HepG2 (cell line): ENCODE data around the gene CTNNBL1. TPM values are rescaled to one million over a fixed set of nuclear protein-coding genes. Genes with fewer than 3 reads are reported as not detected.

Source experiments
- ATF4 ChIP-seq, 2 experiments: fragments of 450-650 bp in 1 of 2; sonication (generic) in 1 of 2; formaldehyde crosslinking; IDR thresholded peaks; 2 replicates each; pipeline versions ENCODE4 v1.5.0 to v1.8.0; 2020 to 2022; ENCODE audit warnings: mild to moderate bottlenecking in 1 of 2, missing genetic modification reagents in 1 of 2
- KLF16 ChIP-seq, 2 experiments: sonication (generic) in 1 of 2; formaldehyde crosslinking in 1 of 2; IDR thresholded peaks; 2 replicates each; pipeline versions ENCODE4 v1.6.1 to v1.8.0; 2016 to 2023; ENCODE audit warnings: missing genetic modification reagents in 2 of 2, missing compliant biosample characterization in 1 of 2
- MLLT10 ChIP-seq: sonication (generic); formaldehyde crosslinking; IDR thresholded peaks from 2 replicates; pipeline ENCODE4 v1.4.0; 2020; ENCODE audit warnings: missing genetic modification reagents
- PHF21A ChIP-seq: sonication (generic); formaldehyde crosslinking; IDR thresholded peaks from 2 replicates; pipeline ENCODE4 v1.5.0; 2020; ENCODE audit warnings: mild to moderate bottlenecking, missing genetic modification reagents
- PHF5A ChIP-seq: IDR thresholded peaks from one replicate; pipeline ENCODE4 v1.6.1; 2018; ENCODE audit warnings: low read depth, missing genetic modification reagents; ENCODE audit not compliant: unreplicated experiment
- PHF8 ChIP-seq: sonication (generic); formaldehyde crosslinking; IDR thresholded peaks from 2 replicates; pipeline ENCODE4 v1.5.0; 2020; ENCODE audit warnings: missing genetic modification reagents
- POGZ ChIP-seq: sonication (generic); formaldehyde crosslinking; IDR thresholded peaks from 2 replicates; pipeline ENCODE4 v1.4.0; 2020; ENCODE audit warnings: mild to moderate bottlenecking, missing genetic modification reagents
- POLR2AphosphoS2 ChIP-seq: IDR thresholded peaks from 2 replicates; pipeline ENCODE4 v1.6.1; 2011; ENCODE audit warnings: low read depth, low read length, improper control_type of control experiment
- PRMT3 ChIP-seq: sonication (generic); formaldehyde crosslinking; IDR thresholded peaks from 2 replicates; pipeline ENCODE4 v1.8.1; 2022; ENCODE audit warnings: low read depth, mild to moderate bottlenecking, moderate library complexity, missing genetic modification reagents, borderline replicate concordance
- RFX3 ChIP-seq: IDR thresholded peaks from 2 replicates; pipeline ENCODE4 v1.6.1; 2016; ENCODE audit warnings: missing biosample characterization, missing genetic modification reagents
- TEF ChIP-seq: sonication (generic); formaldehyde crosslinking; IDR thresholded peaks from 2 replicates; pipeline ENCODE4 v1.5.0; 2020; ENCODE audit warnings: missing genetic modification reagents
- ZBTB1 ChIP-seq: sonication (generic); formaldehyde crosslinking; IDR thresholded peaks from 2 replicates; pipeline ENCODE4 v1.4.0; 2020; ENCODE audit warnings: missing genetic modification reagents, borderline replicate concordance
- ZNF207 ChIP-seq: fragments of 450-650 bp; IDR thresholded peaks from 2 replicates; pipeline ENCODE4 v1.6.1; 2016; ENCODE audit warnings: antibody characterized with exemption, borderline replicate concordance
- ZNF441 ChIP-seq: sonication (generic); formaldehyde crosslinking; IDR thresholded peaks from 2 replicates; pipeline ENCODE4 v1.7.0; 2021; ENCODE audit warnings: missing genetic modification reagents, borderline replicate concordance
- ZNF468 ChIP-seq: sonication (generic); formaldehyde crosslinking; IDR thresholded peaks from 2 replicates; pipeline ENCODE4 v1.8.0; 2022; ENCODE audit warnings: mild to moderate bottlenecking, moderate library complexity, missing genetic modification reagents
- ZNF501 ChIP-seq: sonication (generic); formaldehyde crosslinking; IDR thresholded peaks from 2 replicates; pipeline ENCODE4 v1.5.1; 2020; ENCODE audit warnings: mild to moderate bottlenecking, moderate library complexity, missing genetic modification reagents
- ZNF567 ChIP-seq: sonication (generic); formaldehyde crosslinking; IDR thresholded peaks from 2 replicates; pipeline ENCODE4 v1.8.1; 2023; ENCODE audit warnings: mild to moderate bottlenecking, missing genetic modification reagents, borderline replicate concordance
- ZNF577 ChIP-seq: sonication (generic); formaldehyde crosslinking; IDR thresholded peaks from 2 replicates; pipeline ENCODE4 v1.4.0; 2020; ENCODE audit warnings: mild to moderate bottlenecking, low read depth, missing genetic modification reagents, borderline replicate concordance
- ZNF782 ChIP-seq: sonication (generic); formaldehyde crosslinking; IDR thresholded peaks from 2 replicates; pipeline ENCODE4 v1.4.0; 2020; ENCODE audit warnings: missing genetic modification reagents, mild to moderate bottlenecking, borderline replicate concordance
- polyA plus RNA-seq, 8 experiments: library from polyadenylated mRNA; depleted of rRNA in 3 of 8; stranded (reverse) in 7 of 8; unstranded in 1 of 8; fragments of >200 nt; fragmentation: Illumina TruSeq in 4 of 8; extraction: Trizol in 4 of 8; gene quantifications; 2 replicates each; pipeline versions ENCODE4 v1.2.1 to v1.2.3, GENCODE V29; 2011 to 2016; ENCODE audit warnings: low read depth in 4 of 8, missing spikeins in 1 of 8, mixed read lengths in 1 of 8; ENCODE audit not compliant: insufficient read depth in 1 of 8
- total RNA-seq, 5 experiments: library from RNA; depleted of rRNA; stranded (reverse); fragments of >200 nt; fragmentation: Illumina TruSeq; extraction: Trizol; gene quantifications; 2 replicates each; pipeline ENCODE4 v1.2.3, GENCODE V29; 2016; ENCODE audit warnings: low read depth in 1 of 5
- TF ChIP-seq, protein P1 (sequence below): IDR thresholded peaks from 2 replicates; pipeline ENCODE4 v1.6.1; 2016
- TF ChIP-seq, protein P2 (sequence below): sonication (generic); IDR thresholded peaks from 2 replicates; pipeline ENCODE4 v1.6.1; 2016; ENCODE audit warnings: low read depth, borderline replicate concordance
- TF ChIP-seq, protein P3 (sequence below): sonication (generic); formaldehyde crosslinking; IDR thresholded peaks from 2 replicates; pipeline ENCODE4 v1.4.0; 2020; ENCODE audit warnings: mild to moderate bottlenecking, missing genetic modification reagents

The CTNNBL1 gene
- total and polyA plus RNA-seq, 2 of the 13 experiments (the other 11 are each of a cell fraction or from before 2014, with no cell fraction given), result 49.3 to 94.6 TPM

DNA sequence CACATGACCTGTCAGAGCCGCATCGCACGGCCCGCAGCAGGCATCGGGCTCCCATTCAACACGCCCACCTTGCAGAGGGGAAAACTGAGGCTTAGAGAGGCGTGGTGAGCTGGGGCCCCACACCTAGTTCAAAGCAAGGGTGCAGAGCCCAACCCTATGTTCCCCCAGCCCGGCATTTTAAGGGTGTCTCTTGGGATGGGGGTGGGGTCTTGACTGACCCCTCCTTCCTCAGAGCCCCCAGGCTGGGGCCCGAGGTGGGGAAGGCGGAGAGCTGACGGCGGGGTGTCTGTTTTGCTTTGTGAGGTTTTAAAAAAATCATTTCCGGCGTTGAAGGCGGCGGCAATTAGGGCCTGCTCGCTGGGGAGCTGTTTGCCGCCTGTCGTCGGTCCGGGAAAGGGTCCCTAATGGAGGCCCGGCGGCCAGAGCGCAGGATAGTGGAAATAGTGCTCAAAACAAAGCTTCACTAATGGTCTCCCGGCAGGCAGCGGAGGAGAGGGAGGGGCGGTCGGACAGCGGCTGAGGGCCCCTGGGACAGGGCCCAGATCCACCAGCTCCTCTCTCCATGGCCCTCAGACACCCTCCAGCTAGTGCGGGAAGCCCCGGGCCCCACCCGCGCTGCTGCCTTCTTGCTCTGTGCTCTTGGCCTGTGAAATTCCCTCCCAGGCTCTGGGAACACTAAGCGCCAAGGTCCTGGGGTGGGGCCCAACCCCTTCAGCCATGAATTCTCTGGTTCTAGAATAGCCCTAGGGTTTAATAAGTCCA is 221.0 kb downstream of the CTNNBL1 start (continued):
- TF ChIP-seq KLF16 (CRISPR knock-in tag; IDR thresholded peaks at IDR 0.05) (0 out of 4 replicates have a peak, but pooled peaks of 1 of the 2 experiments have one; percentile 25), ZNF567 (CRISPR knock-in tag) (no peak), PHF5A (no peak), ZNF577 (no peak), ZNF441 (CRISPR knock-in tag) (no peak), ZNF501 (CRISPR knock-in tag) (peak; percentile 86), RFX3 (CRISPR knock-in tag) (no peak), ZBTB1 (CRISPR knock-in tag) (no peak), PHF8 (CRISPR knock-in tag) (peak; percentile 60), PRMT3 (CRISPR knock-in tag) (no peak), ATF4 (CRISPR knock-in tag; IDR thresholded peaks at IDR 0.05) (no peak), POLR2AphosphoS2 (no peak), TEF (CRISPR knock-in tag) (no peak), ZNF468 (CRISPR knock-in tag) (no peak), MLLT10 (CRISPR knock-in tag) (no peak), ZNF207 (no peak), POGZ (CRISPR knock-in tag) (0 out of 2 replicates have a peak, but pooled peaks have one; percentile 35), PHF21A (CRISPR knock-in tag) (0 out of 2 replicates have a peak, but pooled peaks have one; percentile 32), ZNF782 (CRISPR knock-in tag) (no peak)
- TF ChIP-seq, protein P1, sequence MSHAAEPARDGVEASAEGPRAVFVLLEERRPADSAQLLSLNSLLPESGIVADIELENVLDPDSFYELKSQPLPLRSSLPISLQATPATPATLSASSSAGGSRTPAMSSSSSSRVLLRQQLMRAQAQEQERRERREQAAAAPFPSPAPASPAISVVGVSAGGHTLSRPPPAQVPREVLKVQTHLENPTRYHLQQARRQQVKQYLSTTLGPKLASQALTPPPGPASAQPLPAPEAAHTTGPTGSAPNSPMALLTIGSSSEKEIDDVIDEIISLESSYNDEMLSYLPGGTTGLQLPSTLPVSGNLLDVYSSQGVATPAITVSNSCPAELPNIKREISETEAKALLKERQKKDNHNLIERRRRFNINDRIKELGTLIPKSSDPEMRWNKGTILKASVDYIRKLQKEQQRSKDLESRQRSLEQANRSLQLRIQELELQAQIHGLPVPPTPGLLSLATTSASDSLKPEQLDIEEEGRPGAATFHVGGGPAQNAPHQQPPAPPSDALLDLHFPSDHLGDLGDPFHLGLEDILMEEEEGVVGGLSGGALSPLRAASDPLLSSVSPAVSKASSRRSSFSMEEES, result no peak
- TF ChIP-seq, protein P2, sequence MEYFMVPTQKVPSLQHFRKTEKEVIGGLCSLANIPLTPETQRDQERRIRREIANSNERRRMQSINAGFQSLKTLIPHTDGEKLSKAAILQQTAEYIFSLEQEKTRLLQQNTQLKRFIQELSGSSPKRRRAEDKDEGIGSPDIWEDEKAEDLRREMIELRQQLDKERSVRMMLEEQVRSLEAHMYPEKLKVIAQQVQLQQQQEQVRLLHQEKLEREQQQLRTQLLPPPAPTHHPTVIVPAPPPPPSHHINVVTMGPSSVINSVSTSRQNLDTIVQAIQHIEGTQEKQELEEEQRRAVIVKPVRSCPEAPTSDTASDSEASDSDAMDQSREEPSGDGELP, result no peak
- TF ChIP-seq, protein P3, sequence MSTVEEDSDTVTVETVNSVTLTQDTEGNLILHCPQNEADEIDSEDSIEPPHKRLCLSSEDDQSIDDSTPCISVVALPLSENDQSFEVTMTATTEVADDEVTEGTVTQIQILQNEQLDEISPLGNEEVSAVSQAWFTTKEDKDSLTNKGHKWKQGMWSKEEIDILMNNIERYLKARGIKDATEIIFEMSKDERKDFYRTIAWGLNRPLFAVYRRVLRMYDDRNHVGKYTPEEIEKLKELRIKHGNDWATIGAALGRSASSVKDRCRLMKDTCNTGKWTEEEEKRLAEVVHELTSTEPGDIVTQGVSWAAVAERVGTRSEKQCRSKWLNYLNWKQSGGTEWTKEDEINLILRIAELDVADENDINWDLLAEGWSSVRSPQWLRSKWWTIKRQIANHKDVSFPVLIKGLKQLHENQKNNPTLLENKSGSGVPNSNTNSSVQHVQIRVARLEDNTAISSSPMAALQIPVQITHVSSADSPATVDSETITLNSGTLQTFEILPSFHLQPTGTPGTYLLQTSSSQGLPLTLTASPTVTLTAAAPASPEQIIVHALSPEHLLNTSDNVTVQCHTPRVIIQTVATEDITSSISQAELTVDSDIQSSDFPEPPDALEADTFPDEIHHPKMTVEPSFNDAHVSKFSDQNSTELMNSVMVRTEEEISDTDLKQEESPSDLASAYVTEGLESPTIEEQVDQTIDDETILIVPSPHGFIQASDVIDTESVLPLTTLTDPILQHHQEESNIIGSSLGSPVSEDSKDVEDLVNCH (CRISPR knock-in tag), result no peak
